Measurements from ENCODE around the gene CD274.

DNA sequence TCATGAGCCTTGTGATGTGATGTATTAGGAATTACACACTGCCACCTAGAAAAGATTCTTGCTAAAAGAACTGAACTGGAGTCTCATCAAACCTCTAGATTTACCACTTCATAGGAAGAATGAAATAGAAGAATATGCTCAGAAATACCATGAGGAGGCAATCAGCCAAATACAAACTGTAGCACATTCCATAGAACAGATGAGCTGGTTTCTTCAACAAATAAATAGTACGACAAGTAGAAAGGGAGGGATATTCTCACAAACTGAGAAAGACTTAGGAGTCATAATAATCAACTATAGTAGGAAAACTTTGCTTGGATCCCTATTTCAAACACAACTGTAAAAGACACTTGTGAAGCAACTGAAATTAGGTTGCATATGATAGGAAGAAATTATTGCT, 28.1 kb upstream of the CD274 start:
- TF ChIP-seq, protein P1, sequence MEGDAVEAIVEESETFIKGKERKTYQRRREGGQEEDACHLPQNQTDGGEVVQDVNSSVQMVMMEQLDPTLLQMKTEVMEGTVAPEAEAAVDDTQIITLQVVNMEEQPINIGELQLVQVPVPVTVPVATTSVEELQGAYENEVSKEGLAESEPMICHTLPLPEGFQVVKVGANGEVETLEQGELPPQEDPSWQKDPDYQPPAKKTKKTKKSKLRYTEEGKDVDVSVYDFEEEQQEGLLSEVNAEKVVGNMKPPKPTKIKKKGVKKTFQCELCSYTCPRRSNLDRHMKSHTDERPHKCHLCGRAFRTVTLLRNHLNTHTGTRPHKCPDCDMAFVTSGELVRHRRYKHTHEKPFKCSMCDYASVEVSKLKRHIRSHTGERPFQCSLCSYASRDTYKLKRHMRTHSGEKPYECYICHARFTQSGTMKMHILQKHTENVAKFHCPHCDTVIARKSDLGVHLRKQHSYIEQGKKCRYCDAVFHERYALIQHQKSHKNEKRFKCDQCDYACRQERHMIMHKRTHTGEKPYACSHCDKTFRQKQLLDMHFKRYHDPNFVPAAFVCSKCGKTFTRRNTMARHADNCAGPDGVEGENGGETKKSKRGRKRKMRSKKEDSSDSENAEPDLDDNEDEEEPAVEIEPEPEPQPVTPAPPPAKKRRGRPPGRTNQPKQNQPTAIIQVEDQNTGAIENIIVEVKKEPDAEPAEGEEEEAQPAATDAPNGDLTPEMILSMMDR (IDR thresholded peaks at IDR 0.05; ENCODE audit: insufficient read depth, low read length): no peak
- no peak for TF ChIP-seq POLR2AphosphoS5 (IDR thresholded peaks at IDR 0.05; ENCODE audit: low read depth)
- TF ChIP-seq GABPA (IDR thresholded peaks at IDR 0.05; ENCODE audit: low read depth): no peak
- TF ChIP-seq, protein P2, sequence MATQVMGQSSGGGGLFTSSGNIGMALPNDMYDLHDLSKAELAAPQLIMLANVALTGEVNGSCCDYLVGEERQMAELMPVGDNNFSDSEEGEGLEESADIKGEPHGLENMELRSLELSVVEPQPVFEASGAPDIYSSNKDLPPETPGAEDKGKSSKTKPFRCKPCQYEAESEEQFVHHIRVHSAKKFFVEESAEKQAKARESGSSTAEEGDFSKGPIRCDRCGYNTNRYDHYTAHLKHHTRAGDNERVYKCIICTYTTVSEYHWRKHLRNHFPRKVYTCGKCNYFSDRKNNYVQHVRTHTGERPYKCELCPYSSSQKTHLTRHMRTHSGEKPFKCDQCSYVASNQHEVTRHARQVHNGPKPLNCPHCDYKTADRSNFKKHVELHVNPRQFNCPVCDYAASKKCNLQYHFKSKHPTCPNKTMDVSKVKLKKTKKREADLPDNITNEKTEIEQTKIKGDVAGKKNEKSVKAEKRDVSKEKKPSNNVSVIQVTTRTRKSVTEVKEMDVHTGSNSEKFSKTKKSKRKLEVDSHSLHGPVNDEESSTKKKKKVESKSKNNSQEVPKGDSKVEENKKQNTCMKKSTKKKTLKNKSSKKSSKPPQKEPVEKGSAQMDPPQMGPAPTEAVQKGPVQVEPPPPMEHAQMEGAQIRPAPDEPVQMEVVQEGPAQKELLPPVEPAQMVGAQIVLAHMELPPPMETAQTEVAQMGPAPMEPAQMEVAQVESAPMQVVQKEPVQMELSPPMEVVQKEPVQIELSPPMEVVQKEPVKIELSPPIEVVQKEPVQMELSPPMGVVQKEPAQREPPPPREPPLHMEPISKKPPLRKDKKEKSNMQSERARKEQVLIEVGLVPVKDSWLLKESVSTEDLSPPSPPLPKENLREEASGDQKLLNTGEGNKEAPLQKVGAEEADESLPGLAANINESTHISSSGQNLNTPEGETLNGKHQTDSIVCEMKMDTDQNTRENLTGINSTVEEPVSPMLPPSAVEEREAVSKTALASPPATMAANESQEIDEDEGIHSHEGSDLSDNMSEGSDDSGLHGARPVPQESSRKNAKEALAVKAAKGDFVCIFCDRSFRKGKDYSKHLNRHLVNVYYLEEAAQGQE (IDR thresholded peaks at IDR 0.05; ENCODE audit: insufficient replicate concordance, low read depth): no peak

All from HL-60 (cell line).